GM19025 (cell line): Measurements from ENCODE around the gene TOPAZ1.

ENCODE experiments used
- ATAC-seq: cut with Tn5 transposase; IDR thresholded peaks from one replicate; pipeline ENCODE4 v1.9.1; 2021; ENCODE audit warnings: mild to moderate bottlenecking, low read depth, moderate library complexity; ENCODE audit not compliant: unreplicated experiment

The TOPAZ1 gene

GRCh38 chr3:44241706-44242105 is at the start of gene TOPAZ1:
TSS of gene TOPAZ1 (plus strand) at chr3:44241886. CDS start at chr3:44242054, 168 bp downstream.
- no peak for ATAC-seq

GRCh38 chr3:44198284-44199269 is 43.1 kb upstream of the TOPAZ1 start:
- no peak for ATAC-seq

- no peak for ATAC-seq
Measured at GRCh38 chr3:44206261-44206660, 35.4 kb upstream of the TOPAZ1 start.

GRCh38 chr3:44206862-44207652 is 34.6 kb upstream of the TOPAZ1 start:
- ATAC-seq = no peak

GRCh38 chr3:44208086-44208485 is 33.6 kb upstream of the TOPAZ1 start:
- ATAC-seq = no peak

- ATAC-seq = no peak
Measured at GRCh38 chr3:44208568-44208967, 33.1 kb upstream of the TOPAZ1 start.

GRCh38 chr3:44210967-44211366 is 30.7 kb upstream of the TOPAZ1 start:
- no peak for ATAC-seq

GRCh38 chr3:44222337-44222736 is 19.3 kb upstream of the TOPAZ1 start:
- no peak for ATAC-seq

GRCh38 chr3:44223299-44223698 is 18.4 kb upstream of the TOPAZ1 start:
- no peak for ATAC-seq

- no peak for ATAC-seq
Measured at GRCh38 chr3:44224131-44224530, 17.6 kb upstream of the TOPAZ1 start.

GRCh38 chr3:44226573-44226972 is 15.1 kb upstream of the TOPAZ1 start:
- no peak for ATAC-seq

- no peak for ATAC-seq
Measured at GRCh38 chr3:44227632-44228031, 14.1 kb upstream of the TOPAZ1 start.

- ATAC-seq = no peak
Measured at GRCh38 chr3:44228900-44229299, 12.8 kb upstream of the TOPAZ1 start.

- no peak for ATAC-seq
Measured at GRCh38 chr3:44232407-44232806, 9.3 kb upstream of the TOPAZ1 start.

- ATAC-seq = no peak
Measured at GRCh38 chr3:44234648-44235268, 6.9 kb upstream of the TOPAZ1 start.

GRCh38 chr3:44235604-44236484 is 5.8 kb upstream of the TOPAZ1 start:
- ATAC-seq = no peak

GRCh38 chr3:44236485-44236908 is 5.2 kb upstream of the TOPAZ1 start:
- no peak for ATAC-seq

- ATAC-seq = no peak
Measured at GRCh38 chr3:44237161-44237560, 4.5 kb upstream of the TOPAZ1 start.

GRCh38 chr3:44237665-44238064 is 4.0 kb upstream of the TOPAZ1 start:
- ATAC-seq = no peak

GRCh38 chr3:44238889-44239288 is 2.8 kb upstream of the TOPAZ1 start:
- ATAC-seq = no peak
